HCT116 (cell line): Measurements from ENCODE around the gene TTC12. TPM values are rescaled to one million over a fixed set of nuclear protein-coding genes. Genes with fewer than 3 reads are reported as not detected.

Experiments used
- ATAC-seq: fragments of 200-7000 bp; cut with Tn5 transposase; 2 replicates; pipeline ENCODE4 v1.9.1; 2020; ENCODE audit warnings: mild to moderate bottlenecking, moderate library complexity
- BruUV-seq: library from RNA; stranded (reverse); fragments of 400-500 nt; replicated peaks from 2 replicates; lab custom pipeline; 2021; lab: Mats Ljungman, UMichigan
- CTCF ChIA-PET: fragments of 300-600 bp; sonication (Branson Sonifier 250); formaldehyde crosslinking; loops from one replicate; lab custom pipeline; 2021; ENCODE audit warnings: antibody characterized with exemption; lab: Charles Lee
- POLR2A ChIA-PET: fragments of 300-600, 350-600 bp; sonication (Branson Sonifier 250); formaldehyde crosslinking; loops from one replicate; lab custom pipeline; 2021; ENCODE audit warnings: antibody characterized with exemption; lab: Charles Lee
- RAD21 ChIA-PET, 2 experiments: fragments of 300-600 bp; sonication (Branson Sonifier 250); formaldehyde crosslinking; loops; one replicate each; lab custom pipeline; 2023; ENCODE audit warnings: low total read pairs in 2 of 2; ENCODE audit not compliant: uncharacterized antibody in 2 of 2, unreplicated experiment in 2 of 2, low non-redundant PET in 1 of 2; lab: Charles Lee
- DNase-seq: peaks from one replicate; pipeline ENCODE4 v3.0.0-alpha.2; 2010; ENCODE audit warnings: low read depth, low spot score
- H2AFZ ChIP-seq: fragments of 200-600 bp; shearing (Covaris generic), sonication (generic); 2 replicates; pipeline ENCODE4 v1.6.1; 2017; ENCODE audit warnings: low read depth, mixed run types, mixed read lengths, antibody characterized with exemption, low read length; ENCODE audit not compliant: poor library complexity, severe bottlenecking
- H3K27ac ChIP-seq: 2 replicates; pipeline ENCODE4 v1.5.1; 2012; ENCODE audit warnings: low read depth, low read length
- H3K27me3 ChIP-seq: fragments of 200-600 bp; sonication (generic); 2 replicates; pipeline ENCODE4 v1.6.1; 2016; ENCODE audit warnings: mixed run types, low read length, mixed read lengths; ENCODE audit not compliant: insufficient read depth
- H3K36me3 ChIP-seq, 2 experiments: fragments of 200-500 bp in 1 of 2; fragments of 200-600 bp in 1 of 2; sonication (Bioruptor generic) in 1 of 2; sonication (generic) in 1 of 2; 2 replicates each; pipeline versions ENCODE4 v1.5.1 to v1.6.1; 2014 to 2016; ENCODE audit warnings: low read length in 2 of 2, inconsistent platforms in 1 of 2, mixed read lengths in 1 of 2, mixed run types in 1 of 2; ENCODE audit not compliant: insufficient read depth in 2 of 2, control insufficient read depth in 1 of 2
- H3K4me1 ChIP-seq, 2 experiments: fragments of 200-600 bp in 1 of 2; sonication (generic) in 1 of 2; 2 replicates each; pipeline versions ENCODE4 v1.5.1 to v1.6.1; 2012 to 2017; ENCODE audit warnings: low read length in 2 of 2, inconsistent platforms in 1 of 2, mild to moderate bottlenecking in 1 of 2, mixed read lengths in 1 of 2, mixed run types in 1 of 2, moderate library complexity in 1 of 2; ENCODE audit not compliant: insufficient read depth in 2 of 2, control insufficient read depth in 1 of 2
- H3K4me2 ChIP-seq: fragments of 200-600 bp; sonication (generic); 2 replicates; pipeline ENCODE4 v1.6.1; 2017; ENCODE audit warnings: mixed run types, low read length, mixed read lengths
- H3K4me3 ChIP-seq, 2 experiments: fragments of 200-600 bp in 1 of 2; sonication (generic) in 1 of 2; replicated peaks in 1 of 2; 2 replicates each; pipeline ENCODE4 v1.5.1; 2011 to 2016; ENCODE audit warnings: low read length in 2 of 2, control low read depth in 1 of 2, low read depth in 1 of 2, mild to moderate bottlenecking in 1 of 2, mixed read lengths in 1 of 2, mixed run types in 1 of 2
- H3K79me2 ChIP-seq: fragments of 200-600 bp; sonication (generic); 2 replicates; pipeline ENCODE4 v1.6.1; 2017; ENCODE audit warnings: mild to moderate bottlenecking, mixed run types, low read length, moderate library complexity, mixed read lengths; ENCODE audit not compliant: insufficient read depth
- H3K9ac ChIP-seq: fragments of 200-600 bp; sonication (generic); 2 replicates; pipeline ENCODE4 v1.6.1; 2016; ENCODE audit warnings: low read length, mixed read lengths
- H3K9me2 ChIP-seq: fragments of 200-600 bp; sonication (generic), shearing (Covaris generic); 2 replicates; pipeline ENCODE4 v1.6.1; 2017; ENCODE audit warnings: mixed run types, mild to moderate bottlenecking, moderate library complexity; ENCODE audit not compliant: insufficient read depth
- H3K9me3 ChIP-seq, 2 experiments: fragments of 200-500 bp in 1 of 2; fragments of 200-600 bp in 1 of 2; sonication (Bioruptor generic) in 1 of 2; sonication (generic) in 1 of 2; 2 replicates each; pipeline ENCODE4 v1.6.1; 2014 to 2017; ENCODE audit warnings: low read length in 2 of 2, mixed read lengths in 2 of 2, inconsistent platforms in 1 of 2, low read depth in 1 of 2, mild to moderate bottlenecking in 1 of 2, mixed run types in 1 of 2, moderate library complexity in 1 of 2; ENCODE audit not compliant: control insufficient read depth in 1 of 2, insufficient read depth in 1 of 2
- H4K20me1 ChIP-seq: fragments of 200-600 bp; sonication (generic), shearing (Covaris generic); 2 replicates; pipeline ENCODE4 v1.6.1; 2017; ENCODE audit warnings: mixed run types, mild to moderate bottlenecking, moderate library complexity; ENCODE audit not compliant: insufficient read depth
- ATF3 ChIP-seq: IDR thresholded peaks from 2 replicates; pipeline ENCODE4 v1.6.1; 2012
- CBX3 ChIP-seq: IDR thresholded peaks from 2 replicates; pipeline ENCODE4 v1.6.1; 2012; ENCODE audit warnings: low read depth
- ELF1 ChIP-seq: IDR thresholded peaks from 2 replicates; pipeline ENCODE4 v1.6.1; 2012; ENCODE audit warnings: low read depth, borderline replicate concordance
- EZH2 ChIP-seq: fragments of 200-600 bp; sonication (generic); IDR thresholded peaks from 2 replicates; pipeline ENCODE4 v1.6.1; 2017; ENCODE audit warnings: antibody characterized with exemption, mixed run types
- FOSL1 ChIP-seq: IDR thresholded peaks from 2 replicates; pipeline ENCODE4 v1.6.1; 2012; ENCODE audit warnings: low read depth
- JUND ChIP-seq: IDR thresholded peaks from 2 replicates; pipeline ENCODE4 v1.6.1; 2012
- POLR2A ChIP-seq: IDR thresholded peaks from 2 replicates; pipeline ENCODE4 v1.7.0; 2011; ENCODE audit warnings: borderline replicate concordance; ENCODE audit not compliant: insufficient read depth, insufficient read length; ENCODE audit errors: extremely low read depth
- POLR2AphosphoS5 ChIP-seq: IDR thresholded peaks from 2 replicates; pipeline ENCODE4 v1.6.1; 2011; ENCODE audit warnings: mild to moderate bottlenecking, low read depth, low read length, moderate library complexity
- SRF ChIP-seq: IDR thresholded peaks from 2 replicates; pipeline ENCODE4 v1.6.1; 2012; ENCODE audit warnings: low read depth
- TCF7L2 ChIP-seq: IDR thresholded peaks from 2 replicates; pipeline ENCODE4 v1.7.0; 2011; ENCODE audit warnings: borderline replicate concordance, inconsistent platforms; ENCODE audit not compliant: insufficient read depth, insufficient read length; ENCODE audit errors: extremely low read depth
- YY1 ChIP-seq: IDR thresholded peaks from 2 replicates; pipeline ENCODE4 v1.6.1; 2011; ENCODE audit warnings: low read length, low read depth, moderate library complexity, mild to moderate bottlenecking; ENCODE audit not compliant: insufficient replicate concordance; ENCODE audit errors: extremely low read depth
- ZFX ChIP-seq: fragments of 450-650 bp; IDR thresholded peaks from 2 replicates; pipeline ENCODE4 v1.6.1; 2017
- intact Hi-C: fragments of 100-400 bp; cut with micrococcal nuclease; formaldehyde crosslinking; loops from 2 replicates; pipeline ENCODE4 v1.10.0; 2022
- total RNA-seq: library from RNA; stranded (reverse); gene quantifications from one replicate; pipeline ENCODE4 v1.2.1, GENCODE V29; 2021; ENCODE audit not compliant: unreplicated experiment
- TF ChIP-seq, protein P1 (sequence below), 3 experiments: fragments of 200-600 bp in 1 of 3; sonication (generic) in 1 of 3; IDR thresholded peaks in 2 of 3; conservative IDR thresholded peaks in 1 of 3; 2 replicates each; pipeline ENCODE4 v1.5.1; 2012 to 2017; ENCODE audit warnings: low read depth in 2 of 3, low read length in 2 of 3, antibody characterized with exemption in 1 of 3, borderline replicate concordance in 1 of 3, control low read depth in 1 of 3, mild to moderate bottlenecking in 1 of 3, mixed read lengths in 1 of 3, mixed run types in 1 of 3, moderate library complexity in 1 of 3; ENCODE audit not compliant: insufficient read depth in 1 of 3

Gene TTC12
- total RNA-seq, 1 experiment from 2014 or later = 12.6 TPM

- H3K79me2 ChIP-seq = no peaks in the 10 kb centered on the region
- ATAC-seq = no peak
- ChIA-PET RAD21 (interaction anchor here in 1 of 2 experiments (1.7 kb wide), 1 partner anchor 17 kb away, joined by 3 read pairs; no protein-coding TSS in a partner anchor), POLR2A (no interaction called here), CTCF (no interaction called here)
- TF ChIP-seq JUND = no peak
- TF ChIP-seq CBX3 = no peak
- TF ChIP-seq, protein P1, sequence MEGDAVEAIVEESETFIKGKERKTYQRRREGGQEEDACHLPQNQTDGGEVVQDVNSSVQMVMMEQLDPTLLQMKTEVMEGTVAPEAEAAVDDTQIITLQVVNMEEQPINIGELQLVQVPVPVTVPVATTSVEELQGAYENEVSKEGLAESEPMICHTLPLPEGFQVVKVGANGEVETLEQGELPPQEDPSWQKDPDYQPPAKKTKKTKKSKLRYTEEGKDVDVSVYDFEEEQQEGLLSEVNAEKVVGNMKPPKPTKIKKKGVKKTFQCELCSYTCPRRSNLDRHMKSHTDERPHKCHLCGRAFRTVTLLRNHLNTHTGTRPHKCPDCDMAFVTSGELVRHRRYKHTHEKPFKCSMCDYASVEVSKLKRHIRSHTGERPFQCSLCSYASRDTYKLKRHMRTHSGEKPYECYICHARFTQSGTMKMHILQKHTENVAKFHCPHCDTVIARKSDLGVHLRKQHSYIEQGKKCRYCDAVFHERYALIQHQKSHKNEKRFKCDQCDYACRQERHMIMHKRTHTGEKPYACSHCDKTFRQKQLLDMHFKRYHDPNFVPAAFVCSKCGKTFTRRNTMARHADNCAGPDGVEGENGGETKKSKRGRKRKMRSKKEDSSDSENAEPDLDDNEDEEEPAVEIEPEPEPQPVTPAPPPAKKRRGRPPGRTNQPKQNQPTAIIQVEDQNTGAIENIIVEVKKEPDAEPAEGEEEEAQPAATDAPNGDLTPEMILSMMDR (IDR thresholded peaks at IDR 0.05 in 2 of 3, conservative IDR thresholded peaks at IDR 0.05 in 1 of 3; ENCODE audit: borderline replicate concordance in 1 of 3, insufficient read depth in 1 of 3, low read depth in 2 of 3, low read length in 2 of 3) = no peak
- TF ChIP-seq YY1 = no peak
- no peak for TF ChIP-seq SRF
- no peak for TF ChIP-seq FOSL1
- TF ChIP-seq ZFX = no peak
- TF ChIP-seq TCF7L2 = no peak
- no peak for TF ChIP-seq EZH2
- TF ChIP-seq ELF1 = no peak
- TF ChIP-seq POLR2A = no peak
- TF ChIP-seq POLR2AphosphoS5 = no peak
- TF ChIP-seq ATF3 = no peak
- no peak overlapping the region for H3K9ac ChIP-seq
- H3K4me1 ChIP-seq = no peaks in the 10 kb centered on the region
- H3K27ac ChIP-seq = no peak overlapping the region
- intact Hi-C loops = no loop called here
- H2AFZ ChIP-seq = no peak overlapping the region
- H3K4me3 ChIP-seq = no peak overlapping the region
- H3K9me2 ChIP-seq = no peaks in the 10 kb centered on the region
- H3K4me2 ChIP-seq = no peak overlapping the region
- no peaks in the 10 kb centered on the region for H4K20me1 ChIP-seq
- H3K9me3 ChIP-seq = no peaks in the 10 kb centered on the region
- no peak for DNase-seq
- H3K36me3 ChIP-seq = no peaks in the 10 kb centered on the region
- peaks cover 30% of the 10 kb centered on the region; the same call in 1 of the 2 replicates for H3K27me3 ChIP-seq
- no TSS peak for BruUV-seq
Measured at GRCh38 chr11:113272281-113272680, 42.1 kb upstream of the TTC12 start.
